ENCODE data around the gene TNIK. TPM values are rescaled to one million over a fixed set of nuclear protein-coding genes. Genes with fewer than 3 reads are reported as not detected.
A peak's percentile ranks its signal among the peaks of the same experiment; 100 is the strongest.

The TNIK gene
- total and polyA plus RNA-seq, 2 of the 4 experiments (the other 2 are of a cell fraction): 3.4 to 6.3 TPM

DNA sequence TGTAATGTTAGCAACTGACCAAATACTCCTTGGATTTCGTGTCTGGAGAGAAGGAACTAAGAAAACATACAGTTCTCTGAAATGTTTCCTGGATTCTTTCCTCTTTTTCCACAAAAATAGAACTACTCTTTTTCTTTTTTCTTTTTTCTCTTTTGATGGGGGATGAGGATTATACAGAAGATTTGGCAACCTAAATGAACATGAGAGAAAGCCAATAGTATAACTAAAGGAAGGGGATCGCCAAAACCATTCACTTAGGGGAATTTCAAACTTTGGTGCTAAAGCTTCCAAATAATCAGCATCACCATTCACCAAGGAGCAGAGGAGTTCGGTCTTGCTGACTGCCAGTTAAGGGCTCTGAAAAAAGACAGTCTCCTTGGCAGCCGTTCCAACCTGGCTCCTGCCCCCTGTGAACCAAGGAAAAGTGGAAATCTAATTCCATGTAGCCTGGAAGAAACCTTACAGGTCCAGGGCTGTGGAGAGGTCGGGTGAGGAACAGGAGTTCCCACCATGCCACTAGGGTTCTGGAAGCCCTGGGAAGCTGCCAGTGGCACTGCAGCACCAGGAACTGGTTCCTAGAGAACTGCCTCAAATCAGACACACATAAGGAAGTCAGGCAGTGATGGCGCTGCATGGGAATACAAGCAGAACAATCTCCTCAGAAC is 176.9 kb downstream of the TNIK start (continued):
- TF ChIP-seq, protein P1, sequence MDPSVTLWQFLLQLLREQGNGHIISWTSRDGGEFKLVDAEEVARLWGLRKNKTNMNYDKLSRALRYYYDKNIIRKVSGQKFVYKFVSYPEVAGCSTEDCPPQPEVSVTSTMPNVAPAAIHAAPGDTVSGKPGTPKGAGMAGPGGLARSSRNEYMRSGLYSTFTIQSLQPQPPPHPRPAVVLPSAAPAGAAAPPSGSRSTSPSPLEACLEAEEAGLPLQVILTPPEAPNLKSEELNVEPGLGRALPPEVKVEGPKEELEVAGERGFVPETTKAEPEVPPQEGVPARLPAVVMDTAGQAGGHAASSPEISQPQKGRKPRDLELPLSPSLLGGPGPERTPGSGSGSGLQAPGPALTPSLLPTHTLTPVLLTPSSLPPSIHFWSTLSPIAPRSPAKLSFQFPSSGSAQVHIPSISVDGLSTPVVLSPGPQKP (IDR thresholded peaks at IDR 0.05; ENCODE audit: borderline replicate concordance, low read depth, low read length): no peak

DNA sequence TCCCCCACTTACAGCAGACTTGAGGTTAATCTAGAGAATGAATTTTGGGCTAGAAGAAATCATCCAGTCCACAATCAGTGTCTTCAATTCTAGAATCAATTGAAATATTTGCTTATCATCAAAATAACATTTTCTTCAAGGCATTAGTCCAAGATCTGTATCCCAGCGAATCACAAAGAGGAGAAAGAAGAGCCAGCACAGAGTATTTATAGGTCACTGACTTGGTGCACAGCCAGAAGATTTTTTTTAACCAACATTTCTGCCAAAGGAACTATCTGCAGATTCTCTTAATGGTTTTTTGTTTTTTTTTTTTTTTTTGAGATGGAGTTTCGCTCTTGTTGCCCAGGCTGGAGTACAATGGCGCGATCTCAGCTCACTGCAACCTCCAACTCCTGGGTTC is 178.2 kb downstream of the TNIK start:
- Histone ChIP-seq H2AK9ac (replicated peaks; ENCODE audit: low read depth, low read length, poor library complexity) (no peak overlapping the region), H2BK120ac (ENCODE audit: low read depth, low read length) (no peak overlapping the region), H3K4ac (ENCODE audit: low read depth, low read length) (no peak overlapping the region), H3K4me2 (ENCODE audit: low read depth, low read length) (no peak overlapping the region), H3K9me1 (ENCODE audit: insufficient read depth, low read length) (no peaks in the 10 kb centered on the region; the same call in none of the 2 replicates), H4K8ac (ENCODE audit: low read depth in 2 of 2, low read length in 2 of 2) (no peak overlapping the region), H3K56ac (ENCODE audit: extremely low read depth, insufficient read depth, low read length) (no peak overlapping the region), H3K4me1 (ENCODE audit: control insufficient read depth, insufficient read depth, low read length) (peaks cover 12% of the 10 kb centered on the region), H3K27me3 (ENCODE audit: control insufficient read depth, insufficient read depth, low read length) (no peaks in the 10 kb centered on the region; the same call in 1 of the 2 replicates), H4K5ac (ENCODE audit: low read depth, low read length) (no peak overlapping the region), H2BK5ac (ENCODE audit: low read depth, low read length, poor library complexity, severe bottlenecking) (no peak overlapping the region), H2AK5ac (ENCODE audit: low read depth, low read length) (no peak overlapping the region), H3K9ac (ENCODE audit: low read depth, low read length) (no peak overlapping the region), H3K9me3 (ENCODE audit: control insufficient read depth, insufficient read depth, low read length) (no peaks in the 10 kb centered on the region), H3K27ac (ENCODE audit: insufficient read depth, low read length) (no peak overlapping the region), H2BK15ac (ENCODE audit: low read depth, low read length) (no peak overlapping the region), H3K36me3 (ENCODE audit: control insufficient read depth, insufficient read depth, low read length) (no peaks in the 10 kb centered on the region), H3K79me1 (ENCODE audit: low read depth in 1 of 2, low read length in 2 of 2) (no peaks in the 10 kb centered on the region), H3K18ac (ENCODE audit: low read depth, low read length) (no peak overlapping the region), H4K91ac (ENCODE audit: insufficient read depth, low read depth, low read length) (no peak overlapping the region), H3K4me3 (ENCODE audit: insufficient read depth, low read depth, low read length) (no peak overlapping the region), H4K20me1 (ENCODE audit: insufficient read depth, low read length) (no peaks in the 10 kb centered on the region; the same call in 1 of the 2 replicates), H3K14ac (replicated peaks; ENCODE audit: low read depth, low read length) (no peak overlapping the region), H2AFZ (replicated peaks; ENCODE audit: low read length, poor library complexity) (no peak overlapping the region), H3K23ac (ENCODE audit: low read depth, low read length) (no peak overlapping the region), H2BK20ac (ENCODE audit: low read depth, low read length) (no peak overlapping the region)
- ChIA-PET POLR2A (ENCODE audit: unreplicated experiment) (no interaction called here), CTCF (no interaction called here)
- no peak for TF ChIP-seq CHD1 (IDR thresholded peaks at IDR 0.05; ENCODE audit: low read depth, low read length)
- TF ChIP-seq MXI1 (IDR thresholded peaks at IDR 0.05; ENCODE audit: borderline replicate concordance, low read depth, low read length): no peak
- TF ChIP-seq MAFK (IDR thresholded peaks at IDR 0.05; ENCODE audit: low read depth, low read length): no peak
- no peak for TF ChIP-seq POLR2A (IDR thresholded peaks at IDR 0.05; ENCODE audit: low read depth, low read length)
- TF ChIP-seq, protein P2, sequence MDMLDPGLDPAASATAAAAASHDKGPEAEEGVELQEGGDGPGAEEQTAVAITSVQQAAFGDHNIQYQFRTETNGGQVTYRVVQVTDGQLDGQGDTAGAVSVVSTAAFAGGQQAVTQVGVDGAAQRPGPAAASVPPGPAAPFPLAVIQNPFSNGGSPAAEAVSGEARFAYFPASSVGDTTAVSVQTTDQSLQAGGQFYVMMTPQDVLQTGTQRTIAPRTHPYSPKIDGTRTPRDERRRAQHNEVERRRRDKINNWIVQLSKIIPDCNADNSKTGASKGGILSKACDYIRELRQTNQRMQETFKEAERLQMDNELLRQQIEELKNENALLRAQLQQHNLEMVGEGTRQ (IDR thresholded peaks at IDR 0.05; ENCODE audit: low read depth, low read length): no peak
- TF ChIP-seq, protein P1 (IDR thresholded peaks at IDR 0.05; ENCODE audit: borderline replicate concordance, low read depth, low read length): no peak
- TF ChIP-seq FOS (IDR thresholded peaks at IDR 0.05; ENCODE audit: low read depth, low read length): no peak
- TF ChIP-seq, protein P3, sequence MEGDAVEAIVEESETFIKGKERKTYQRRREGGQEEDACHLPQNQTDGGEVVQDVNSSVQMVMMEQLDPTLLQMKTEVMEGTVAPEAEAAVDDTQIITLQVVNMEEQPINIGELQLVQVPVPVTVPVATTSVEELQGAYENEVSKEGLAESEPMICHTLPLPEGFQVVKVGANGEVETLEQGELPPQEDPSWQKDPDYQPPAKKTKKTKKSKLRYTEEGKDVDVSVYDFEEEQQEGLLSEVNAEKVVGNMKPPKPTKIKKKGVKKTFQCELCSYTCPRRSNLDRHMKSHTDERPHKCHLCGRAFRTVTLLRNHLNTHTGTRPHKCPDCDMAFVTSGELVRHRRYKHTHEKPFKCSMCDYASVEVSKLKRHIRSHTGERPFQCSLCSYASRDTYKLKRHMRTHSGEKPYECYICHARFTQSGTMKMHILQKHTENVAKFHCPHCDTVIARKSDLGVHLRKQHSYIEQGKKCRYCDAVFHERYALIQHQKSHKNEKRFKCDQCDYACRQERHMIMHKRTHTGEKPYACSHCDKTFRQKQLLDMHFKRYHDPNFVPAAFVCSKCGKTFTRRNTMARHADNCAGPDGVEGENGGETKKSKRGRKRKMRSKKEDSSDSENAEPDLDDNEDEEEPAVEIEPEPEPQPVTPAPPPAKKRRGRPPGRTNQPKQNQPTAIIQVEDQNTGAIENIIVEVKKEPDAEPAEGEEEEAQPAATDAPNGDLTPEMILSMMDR (conservative IDR thresholded peaks at IDR 0.05; ENCODE audit: low read depth, low read length): no peak
- TF ChIP-seq NFE2L2 (IDR thresholded peaks at IDR 0.05; ENCODE audit: low read depth, low read length): no peak
- no peak for TF ChIP-seq MAZ (IDR thresholded peaks at IDR 0.05; ENCODE audit: borderline replicate concordance, low read depth, low read length)
- no peak for TF ChIP-seq BHLHE40 (IDR thresholded peaks at IDR 0.05; ENCODE audit: low read depth, low read length)
- no CpG with 5 or more reads among the region's 4 CpGs for WGBS, 2 experiments (ENCODE audit: extremely low coverage in 2 of 2, insufficient read length in 1 of 2)
- ATAC-seq (ENCODE audit: low read depth) (no peak), DNase-seq (peak; percentile 69)
- in situ Hi-C loops (cut with MboI; ENCODE audit: low sequenced_read_pairs): no loop called here
- intact Hi-C loops (cut with micrococcal nuclease): no loop called here
- dilution Hi-C loops (cut with HindIII; ENCODE audit: low sequenced_read_pairs, unreplicated experiment): no loop called here
- BruUV-seq (replicated peaks): no TSS peak

All from IMR-90 (cell line).